ENCODE measurements around the gene KRT74. TPM values are rescaled to one million over a fixed set of nuclear protein-coding genes. Genes with fewer than 3 reads are reported as not detected.

The KRT74 gene
- total RNA-seq, 1 donor from 2014 or later: not detected

DNA sequence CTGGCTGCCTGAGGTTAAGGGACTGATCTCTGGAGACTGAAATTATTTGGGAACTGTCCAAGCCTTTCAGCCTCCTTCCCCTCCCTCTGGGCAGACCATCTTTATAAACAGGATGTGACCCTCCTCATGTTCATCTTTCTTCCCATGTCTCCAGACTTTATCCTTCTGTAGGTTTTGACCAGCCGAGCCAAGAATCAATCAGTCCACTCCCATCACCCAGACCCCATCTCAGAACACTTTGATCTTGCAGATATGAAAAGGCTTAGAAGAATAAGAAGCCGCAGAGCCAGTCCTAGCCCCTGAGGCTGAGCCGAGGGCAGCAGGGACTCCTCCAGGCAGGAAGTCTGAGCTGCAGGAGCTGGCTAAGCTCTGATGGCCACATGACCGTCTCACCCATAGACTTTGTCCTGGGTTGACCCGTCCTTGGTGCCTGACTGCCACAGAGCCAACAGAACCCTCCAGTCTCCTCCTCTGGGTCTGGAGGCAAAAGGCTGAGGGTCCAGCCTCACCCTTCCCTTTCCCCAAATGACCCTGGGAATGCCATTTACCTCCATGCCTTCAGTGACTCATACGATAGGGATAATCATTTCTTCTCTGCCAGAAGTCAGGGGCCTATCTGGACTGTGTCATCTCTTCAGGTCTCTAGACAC, 22.3 kb downstream of the KRT74 start:
- TF ChIP-seq, protein P1, sequence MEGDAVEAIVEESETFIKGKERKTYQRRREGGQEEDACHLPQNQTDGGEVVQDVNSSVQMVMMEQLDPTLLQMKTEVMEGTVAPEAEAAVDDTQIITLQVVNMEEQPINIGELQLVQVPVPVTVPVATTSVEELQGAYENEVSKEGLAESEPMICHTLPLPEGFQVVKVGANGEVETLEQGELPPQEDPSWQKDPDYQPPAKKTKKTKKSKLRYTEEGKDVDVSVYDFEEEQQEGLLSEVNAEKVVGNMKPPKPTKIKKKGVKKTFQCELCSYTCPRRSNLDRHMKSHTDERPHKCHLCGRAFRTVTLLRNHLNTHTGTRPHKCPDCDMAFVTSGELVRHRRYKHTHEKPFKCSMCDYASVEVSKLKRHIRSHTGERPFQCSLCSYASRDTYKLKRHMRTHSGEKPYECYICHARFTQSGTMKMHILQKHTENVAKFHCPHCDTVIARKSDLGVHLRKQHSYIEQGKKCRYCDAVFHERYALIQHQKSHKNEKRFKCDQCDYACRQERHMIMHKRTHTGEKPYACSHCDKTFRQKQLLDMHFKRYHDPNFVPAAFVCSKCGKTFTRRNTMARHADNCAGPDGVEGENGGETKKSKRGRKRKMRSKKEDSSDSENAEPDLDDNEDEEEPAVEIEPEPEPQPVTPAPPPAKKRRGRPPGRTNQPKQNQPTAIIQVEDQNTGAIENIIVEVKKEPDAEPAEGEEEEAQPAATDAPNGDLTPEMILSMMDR (IDR thresholded peaks at IDR 0.05): no peak
- intact Hi-C loops (cut with micrococcal nuclease): no loop called here
- POLR2A ChIA-PET: no interaction called here
- ATAC-seq (ENCODE audit: low read depth): no peak
- Mint-ChIP-seq H3K4me3 (no peak overlapping the region), H3K9me3 (no peaks in the 10 kb centered on the region), H3K4me1 (no peaks in the 10 kb centered on the region), H3K27me3 (peaks cover 11% of the 10 kb centered on the region), H3K36me3 (ENCODE audit: low read depth) (no peaks in the 10 kb centered on the region), H3K27ac (no peak overlapping the region)
- DNase-seq: no peak
- CTCF ChIA-PET: no interaction called here

DNA sequence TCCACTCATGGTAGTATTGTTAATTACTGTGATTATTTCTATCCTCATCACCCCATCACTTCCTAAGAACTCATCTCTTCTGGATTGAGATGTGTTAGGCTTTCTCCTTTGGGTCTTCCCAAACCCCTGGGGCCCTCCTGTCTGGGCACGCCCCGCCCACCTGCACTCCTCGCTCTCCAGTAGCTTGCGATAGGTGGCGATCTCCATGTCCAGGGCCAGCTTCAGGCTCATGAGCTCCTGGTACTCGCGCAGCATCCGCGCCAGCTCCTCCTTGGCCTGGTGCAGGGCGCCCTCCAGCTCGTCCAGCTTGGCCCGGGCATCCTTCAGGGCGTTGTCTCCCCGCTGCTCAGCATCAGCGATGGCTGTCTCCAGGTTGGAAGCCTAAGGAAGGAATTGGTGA, 27.5 kb downstream of the KRT74 start:
- TF ChIP-seq, protein P1 (IDR thresholded peaks at IDR 0.05): no peak
- H3K36me3 Mint-ChIP-seq (ENCODE audit: low read depth): no peaks in the 10 kb centered on the region

DNA sequence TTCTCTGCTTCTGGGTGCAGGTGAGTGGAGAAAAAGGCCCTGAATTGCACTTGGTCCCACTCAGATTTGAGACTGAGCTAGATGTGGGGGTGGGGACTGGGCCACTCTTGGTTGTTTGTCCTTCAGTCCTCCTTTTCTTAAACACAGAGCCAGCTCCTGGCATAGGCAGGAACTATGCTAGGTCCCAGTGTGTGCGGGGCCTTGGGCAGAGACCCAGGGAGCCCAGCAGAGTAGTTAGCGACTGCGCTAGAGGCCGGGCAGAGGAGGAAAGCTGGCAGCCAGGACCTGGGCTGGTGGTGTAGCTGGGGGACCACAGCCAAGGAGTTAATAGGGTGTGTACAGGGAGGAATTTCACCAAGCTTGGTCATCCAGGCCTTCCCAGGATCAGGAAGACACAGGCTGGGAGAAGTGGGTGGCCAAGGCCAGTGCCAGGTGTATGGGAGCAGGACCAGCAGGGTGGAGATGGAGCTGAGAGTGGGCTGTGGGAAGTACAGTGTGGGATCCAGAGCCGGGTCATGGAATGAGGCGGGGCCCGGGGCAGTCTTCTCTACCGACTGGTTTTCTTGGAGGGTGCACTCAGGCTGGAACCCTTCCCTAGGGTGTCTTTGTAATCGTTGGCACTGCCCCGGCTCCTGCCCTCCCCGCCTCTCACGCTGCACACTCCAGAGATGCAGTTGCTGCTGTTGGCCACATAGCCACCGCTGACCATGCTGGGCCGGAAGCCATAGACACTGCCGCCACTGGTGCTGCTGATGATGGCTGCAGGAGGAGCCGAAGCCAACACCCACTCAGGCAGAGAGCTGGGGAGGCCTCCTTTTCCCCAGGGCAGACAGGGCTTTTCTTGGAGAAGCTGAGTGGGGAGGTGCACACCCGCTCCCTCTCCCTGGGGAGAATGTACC, 29.4 kb downstream of the KRT74 start:
- ChIA-PET POLR2A (no interaction called here), CTCF (no interaction called here)
- intact Hi-C loops (cut with micrococcal nuclease): no loop called here
- H3K4me3 Mint-ChIP-seq: no peak overlapping the region
- TF ChIP-seq, protein P1 (IDR thresholded peaks at IDR 0.05): no peak
- no peaks in the 10 kb centered on the region for H3K4me1 Mint-ChIP-seq
- H3K36me3 Mint-ChIP-seq (ENCODE audit: low read depth): no peaks in the 10 kb centered on the region
- peaks cover 6% of the 10 kb centered on the region for H3K27me3 Mint-ChIP-seq
- no peak overlapping the region for H3K27ac Mint-ChIP-seq
- ATAC-seq (ENCODE audit: low read depth) (no peak), DNase-seq (no peak)
- H3K9me3 Mint-ChIP-seq: no peaks in the 10 kb centered on the region

More for the DNA sequence above, 27.5 kb downstream of the KRT74 start:
- Mint-ChIP-seq H3K4me1 (no peaks in the 10 kb centered on the region), H3K27ac (no peak overlapping the region), H3K4me3 (no peak overlapping the region), H3K27me3 (peaks cover 7% of the 10 kb centered on the region), H3K9me3 (no peaks in the 10 kb centered on the region)
- no peak for ATAC-seq (ENCODE audit: low read depth)
- ChIA-PET POLR2A (no interaction called here), CTCF (no interaction called here)
- intact Hi-C loops (cut with micrococcal nuclease): no loop called here
- DNase-seq: no peak

DNA sequence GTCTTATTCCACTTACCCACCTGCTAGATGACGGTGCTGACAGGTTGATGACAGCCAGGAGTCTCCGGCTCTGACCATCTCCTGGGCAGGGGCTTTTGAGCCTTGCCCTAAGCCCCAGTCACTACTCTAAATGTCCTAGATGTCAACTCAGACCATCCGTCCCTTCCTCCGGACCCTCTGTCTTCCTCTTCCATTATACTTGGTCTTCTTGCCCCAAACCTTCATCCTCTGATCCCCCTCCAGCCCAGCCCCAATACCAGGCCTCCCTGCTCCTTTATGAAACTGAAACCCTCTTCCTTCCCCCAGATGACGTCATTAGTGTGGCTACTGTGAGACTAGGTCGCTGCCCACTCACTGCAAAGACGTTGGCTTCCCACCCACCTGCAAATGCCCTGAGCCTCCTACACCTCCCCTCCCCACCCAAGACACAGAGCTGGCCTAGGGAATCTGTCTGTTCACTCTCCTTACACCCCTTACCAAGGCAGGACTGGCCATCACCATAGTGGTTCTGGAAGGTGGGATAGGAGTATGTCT, 30.8 kb downstream of the KRT74 start:
- Mint-ChIP-seq H3K36me3 (ENCODE audit: low read depth) (no peaks in the 10 kb centered on the region), H3K27ac (no peak overlapping the region), H3K4me1 (no peaks in the 10 kb centered on the region), H3K4me3 (no peak overlapping the region), H3K9me3 (no peaks in the 10 kb centered on the region), H3K27me3 (peaks cover 6% of the 10 kb centered on the region)
- CTCF ChIA-PET: no interaction called here
- intact Hi-C loops (cut with micrococcal nuclease): no loop called here
- no peak for DNase-seq
- TF ChIP-seq, protein P1 (IDR thresholded peaks at IDR 0.05): no peak
- POLR2A ChIA-PET: no interaction called here
- ATAC-seq (ENCODE audit: low read depth): no peak

DNA sequence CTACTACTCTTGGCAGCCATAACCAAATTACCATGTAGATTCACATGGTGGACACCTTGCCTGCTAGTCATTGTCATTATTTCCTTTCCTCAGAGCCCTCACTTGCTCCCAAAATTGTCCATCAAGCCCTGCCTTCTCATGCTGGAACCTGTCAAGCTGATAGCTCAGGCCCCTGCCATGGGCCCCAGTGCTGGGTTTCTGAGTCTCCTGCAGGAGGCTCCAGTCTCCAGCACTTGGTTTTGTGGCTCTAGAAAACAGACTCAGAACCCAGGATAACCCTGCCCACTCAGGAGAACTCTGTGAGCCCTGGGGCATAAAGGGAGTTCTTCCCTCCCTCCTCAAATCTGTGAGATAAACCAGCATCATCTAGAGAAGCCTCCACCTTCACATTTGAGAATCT, 31.5 kb downstream of the KRT74 start:
- Mint-ChIP-seq H3K27ac (no peak overlapping the region), H3K9me3 (no peaks in the 10 kb centered on the region), H3K4me3 (no peak overlapping the region), H3K36me3 (ENCODE audit: low read depth) (no peaks in the 10 kb centered on the region), H3K4me1 (no peaks in the 10 kb centered on the region), H3K27me3 (peaks cover 6% of the 10 kb centered on the region)
- TF ChIP-seq, protein P1 (IDR thresholded peaks at IDR 0.05): no peak
- CTCF ChIA-PET: no interaction called here
- POLR2A ChIA-PET: no interaction called here
- ATAC-seq (ENCODE audit: low read depth) (no peak), DNase-seq (no peak)
- intact Hi-C loops (cut with micrococcal nuclease): no loop called here
